Endothelial cell of umbilical vein (primary cell): ENCODE measurements around the gene MAP7D2. TPM values are rescaled to one million over a fixed set of nuclear protein-coding genes. Genes with fewer than 3 reads are reported as not detected.

Experiments used
- BruUV-seq: library from RNA; stranded (reverse); fragments of 400-500 nt; replicated peaks from 2 replicates; lab custom pipeline; 2021; lab: Mats Ljungman, UMichigan
- CTCF ChIA-PET: fragments of 300-600, 350-600 bp; sonication (Branson Sonifier 250); formaldehyde crosslinking; loops from one replicate; lab custom pipeline; 2021; ENCODE audit warnings: antibody characterized with exemption, inconsistent platforms; lab: Charles Lee
- POLR2A ChIA-PET: fragments of 300-600, 350-600 bp; sonication (Branson Sonifier 250); formaldehyde crosslinking; loops from one replicate; lab custom pipeline; 2021; ENCODE audit warnings: antibody characterized with exemption, inconsistent platforms; lab: Charles Lee
- DNase-seq: peaks from one replicate; pipeline ENCODE4 v3.0.0-alpha.2; 2011; ENCODE audit warnings: low read depth, low spot score
- FAIRE-seq: peaks from 2 replicates; lab custom pipeline; 2011; peaks lifted over from hg19 to GRCh38; lab: Jason Lieb, UNC
- H2AFZ ChIP-seq: 2 replicates; pipeline ENCODE4 v1.6.0; 2012; ENCODE audit warnings: low read depth, low read length, control low read depth, inconsistent platforms
- H3K27ac ChIP-seq: 2 replicates; pipeline ENCODE4 v1.5.1; 2011; ENCODE audit warnings: low read depth, mild to moderate bottlenecking, control low read depth, low read length, moderate library complexity; ENCODE audit not compliant: insufficient read depth
- H3K27me3 ChIP-seq, 2 experiments: 2 replicates each; pipeline versions ENCODE4 v1.6.0 to v1.6.1; 2011; ENCODE audit warnings: low read length in 2 of 2, mixed read lengths in 1 of 2; ENCODE audit not compliant: control insufficient read depth in 2 of 2, insufficient read depth in 2 of 2
- H3K36me3 ChIP-seq, 2 experiments: 2 replicates in 1 of 2; 3 replicates in 1 of 2; pipeline ENCODE4 v1.5.1; 2011; ENCODE audit warnings: low read length in 2 of 2, mild to moderate bottlenecking in 1 of 2, moderate library complexity in 1 of 2; ENCODE audit not compliant: control insufficient read depth in 2 of 2, insufficient read depth in 2 of 2; ENCODE audit errors: extremely low read depth in 1 of 2
- H3K4me1 ChIP-seq: 3 replicates; pipeline ENCODE4 v1.5.1; 2011; ENCODE audit warnings: mild to moderate bottlenecking, low read length; ENCODE audit not compliant: control insufficient read depth, insufficient read depth; ENCODE audit errors: extremely low read depth
- H3K4me2 ChIP-seq: 2 replicates; pipeline ENCODE4 v1.6.1; 2011; ENCODE audit warnings: low read length, control low read depth, mixed read lengths; ENCODE audit not compliant: insufficient read depth
- H3K4me3 ChIP-seq, 3 experiments: fragments of 200-600 bp in 1 of 3; sonication (generic), shearing (Covaris generic) in 1 of 3; replicated peaks in 1 of 3; 2 replicates each; pipeline ENCODE4 v1.5.1; 2011 to 2016; ENCODE audit warnings: control low read depth in 3 of 3, low read length in 3 of 3, mild to moderate bottlenecking in 2 of 3, inconsistent platforms in 1 of 3, low read depth in 1 of 3, moderate library complexity in 1 of 3; ENCODE audit not compliant: insufficient read depth in 1 of 3
- H3K79me2 ChIP-seq: 2 replicates; pipeline ENCODE4 v1.6.0; 2012; ENCODE audit warnings: low read length, inconsistent platforms; ENCODE audit not compliant: control insufficient read depth, insufficient read depth
- H3K9ac ChIP-seq: replicated peaks from 2 replicates; pipeline ENCODE3; 2011; ENCODE audit warnings: low read length, control low read depth; ENCODE audit not compliant: insufficient read depth; ENCODE audit errors: extremely low read depth
- H3K9me1 ChIP-seq: replicated peaks from 3 replicates; pipeline ENCODE4 v1.6.0; 2011; ENCODE audit warnings: mild to moderate bottlenecking, low read length; ENCODE audit not compliant: control insufficient read depth, insufficient read depth; ENCODE audit errors: extremely low read depth
- H3K9me3 ChIP-seq: replicated peaks from 2 replicates; pipeline ENCODE4 v1.5.1; 2012; ENCODE audit warnings: low read length, inconsistent platforms; ENCODE audit not compliant: control insufficient read depth, insufficient read depth
- H4K20me1 ChIP-seq: replicated peaks from 2 replicates; pipeline ENCODE3; 2011; ENCODE audit warnings: mild to moderate bottlenecking, low read length; ENCODE audit not compliant: control insufficient read depth, insufficient read depth; ENCODE audit errors: extremely low read depth
- EZH2 ChIP-seq: IDR thresholded peaks from 2 replicates; pipeline ENCODE4 v1.6.1; 2012; ENCODE audit warnings: borderline replicate concordance, low read depth, mild to moderate bottlenecking, moderate library complexity, low read length, inconsistent platforms; ENCODE audit not compliant: severe bottlenecking
- FOS ChIP-seq: IDR thresholded peaks from 2 replicates; pipeline ENCODE4 v1.6.1; 2011; ENCODE audit warnings: mild to moderate bottlenecking, low read length, moderate library complexity, borderline replicate concordance; ENCODE audit not compliant: insufficient read depth
- GATA2 ChIP-seq: IDR thresholded peaks from 2 replicates; pipeline ENCODE4 v1.7.0; 2011; ENCODE audit warnings: low read depth, mild to moderate bottlenecking, moderate library complexity, mixed read lengths, low read length; ENCODE audit not compliant: insufficient read length, insufficient read depth
- JUN ChIP-seq: IDR thresholded peaks from 2 replicates; pipeline ENCODE4 v1.6.1; 2011; ENCODE audit warnings: borderline replicate concordance, low read depth; ENCODE audit not compliant: insufficient read length, insufficient read depth
- MYC ChIP-seq: IDR thresholded peaks from one replicate; pipeline ENCODE4 v1.6.1; 2011; ENCODE audit warnings: mild to moderate bottlenecking, low read depth, low read length
- POLR2A ChIP-seq: IDR thresholded peaks from 2 replicates; pipeline ENCODE4 v1.6.1; 2012; ENCODE audit warnings: low read depth, mild to moderate bottlenecking, control low read depth, low read length
- POLR2AphosphoS5 ChIP-seq: IDR thresholded peaks from 2 replicates; pipeline ENCODE4 v1.6.1; 2012; ENCODE audit warnings: low read depth, mild to moderate bottlenecking, control low read depth, low read length, moderate library complexity; ENCODE audit not compliant: insufficient read depth
- dilution Hi-C: fragments of 300-500 bp; cut with MboI; formaldehyde crosslinking; loops from one replicate; pipeline ENCODE4 v1.15.0; 2019; ENCODE audit warnings: low sequenced_read_pairs; ENCODE audit not compliant: extremely low pct_ligation_motif_present
- intact Hi-C: fragments of 100-400 bp; cut with micrococcal nuclease; formaldehyde crosslinking; loops from one replicate; pipeline ENCODE4 v1.10.0; 2022
- polyA plus RNA-seq, 4 experiments: library from polyadenylated mRNA; depleted of rRNA in 3 of 4; stranded (reverse) in 3 of 4; unstranded in 1 of 4; fragments of >200 nt; gene quantifications; 2 replicates each; pipeline versions ENCODE4 v1.2.1 to v1.2.3, GENCODE V29; 2011 to 2012; ENCODE audit warnings: missing spikeins in 1 of 4
- total RNA-seq: library from RNA; stranded (reverse); gene quantifications from 2 replicates; pipeline ENCODE4 v1.2.3, GENCODE V29; 2021
- TF ChIP-seq, protein P1 (sequence below): IDR thresholded peaks from 2 replicates; pipeline ENCODE4 v1.6.1; 2011; ENCODE audit not compliant: insufficient read depth, insufficient read length
- TF ChIP-seq, protein P2 (sequence below), 2 donors: IDR thresholded peaks; 1 replicate in 1 of 2; 2 replicates in 1 of 2; pipeline ENCODE4 v1.5.1; 2011; ENCODE audit warnings: low read length in 2 of 2, mild to moderate bottlenecking in 2 of 2, moderate library complexity in 2 of 2, control low read depth in 1 of 2, inconsistent platforms in 1 of 2, low read depth in 1 of 2; ENCODE audit not compliant: insufficient read depth in 1 of 2; ENCODE audit errors: extremely low read depth in 1 of 2

Gene MAP7D2
- total and polyA plus RNA-seq, 2 donors (not counting 3 experiments of a cell fraction or from before 2014, with no cell fraction given), result 0.08 to 0.15 TPM

DNA sequence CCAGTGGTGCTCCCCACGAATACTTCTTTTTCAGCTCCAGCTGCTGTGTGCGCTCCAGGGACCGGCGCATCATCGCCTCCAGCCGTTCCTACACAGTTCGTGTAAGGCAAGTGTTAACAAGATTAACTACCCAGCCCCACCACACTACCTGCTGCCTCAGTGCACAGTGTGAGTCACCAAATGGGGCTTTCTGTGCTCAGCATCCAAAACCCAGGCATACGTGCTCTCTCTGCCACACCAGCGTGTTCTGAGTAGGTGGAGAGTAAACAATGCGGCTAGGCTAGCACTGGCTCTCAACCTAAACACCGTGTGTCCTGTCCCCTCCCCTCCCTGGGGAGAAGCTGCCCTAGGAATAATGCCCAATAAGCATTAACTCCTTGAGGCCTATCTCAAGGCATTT, 60.0 kb downstream of the MAP7D2 start:
- H3K4me3 ChIP-seq, result no peak overlapping the region
- H3K4me1 ChIP-seq, result no peaks in the 10 kb centered on the region
- TF ChIP-seq, protein P1, sequence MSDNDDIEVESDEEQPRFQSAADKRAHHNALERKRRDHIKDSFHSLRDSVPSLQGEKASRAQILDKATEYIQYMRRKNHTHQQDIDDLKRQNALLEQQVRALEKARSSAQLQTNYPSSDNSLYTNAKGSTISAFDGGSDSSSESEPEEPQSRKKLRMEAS, result no peak
- TF ChIP-seq JUN (no peak), POLR2A (no peak), MYC (no peak), FOS (no peak), EZH2 (no peak), GATA2 (no peak), POLR2AphosphoS5 (no peak)
- TF ChIP-seq, protein P2, sequence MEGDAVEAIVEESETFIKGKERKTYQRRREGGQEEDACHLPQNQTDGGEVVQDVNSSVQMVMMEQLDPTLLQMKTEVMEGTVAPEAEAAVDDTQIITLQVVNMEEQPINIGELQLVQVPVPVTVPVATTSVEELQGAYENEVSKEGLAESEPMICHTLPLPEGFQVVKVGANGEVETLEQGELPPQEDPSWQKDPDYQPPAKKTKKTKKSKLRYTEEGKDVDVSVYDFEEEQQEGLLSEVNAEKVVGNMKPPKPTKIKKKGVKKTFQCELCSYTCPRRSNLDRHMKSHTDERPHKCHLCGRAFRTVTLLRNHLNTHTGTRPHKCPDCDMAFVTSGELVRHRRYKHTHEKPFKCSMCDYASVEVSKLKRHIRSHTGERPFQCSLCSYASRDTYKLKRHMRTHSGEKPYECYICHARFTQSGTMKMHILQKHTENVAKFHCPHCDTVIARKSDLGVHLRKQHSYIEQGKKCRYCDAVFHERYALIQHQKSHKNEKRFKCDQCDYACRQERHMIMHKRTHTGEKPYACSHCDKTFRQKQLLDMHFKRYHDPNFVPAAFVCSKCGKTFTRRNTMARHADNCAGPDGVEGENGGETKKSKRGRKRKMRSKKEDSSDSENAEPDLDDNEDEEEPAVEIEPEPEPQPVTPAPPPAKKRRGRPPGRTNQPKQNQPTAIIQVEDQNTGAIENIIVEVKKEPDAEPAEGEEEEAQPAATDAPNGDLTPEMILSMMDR (IDR thresholded peaks at IDR 0.05; ENCODE audit: extremely low read depth in 1 of 2, insufficient read depth in 1 of 2, low read depth in 1 of 2, low read length in 2 of 2), result no peak
- intact Hi-C loops, result no loop called here
- FAIRE-seq (no peak), DNase-seq (no peak)
- H3K9ac ChIP-seq, result no peak overlapping the region
- no peak overlapping the region for H2AFZ ChIP-seq
- no TSS peak for BruUV-seq
- peaks cover 0 to 2% of the 10 kb centered on the region in 2 experiments for H3K27me3 ChIP-seq
- H3K27ac ChIP-seq, result no peak overlapping the region
- no peaks in the 10 kb centered on the region for H3K9me1 ChIP-seq
- ChIA-PET CTCF (interaction anchor here (0.6 to 1.7 kb wide), 2 partner anchors 11 to 31 kb away, joined by 3 to 5 read pairs; no protein-coding TSS in a partner anchor), POLR2A (no interaction called here)
- no peaks in the 10 kb centered on the region for H3K36me3 ChIP-seq
- no peaks in the 10 kb centered on the region for H3K79me2 ChIP-seq
- H4K20me1 ChIP-seq, result no peaks in the 10 kb centered on the region
- no peak overlapping the region for H3K4me2 ChIP-seq
- dilution Hi-C loops, result no loop called here
- no peaks in the 10 kb centered on the region for H3K9me3 ChIP-seq
